Spleen (tissue), 7 donors: ENCODE results near the gene USP33.

Experiments
- POLR2A ChIP-seq, 3 donors: fragments of 450-650 bp; IDR thresholded peaks; one replicate each; pipeline ENCODE4 v1.5.1; 2017; ENCODE audit warnings: antibody characterized with exemption in 3 of 3, mild to moderate bottlenecking in 1 of 3
- TF ChIP-seq, protein P1 (sequence below), 11 experiments: fragments of 200-600 bp in 7 of 11; fragments of 450-650 bp in 4 of 11; sonication (generic) in 4 of 11; IDR thresholded peaks in 8 of 11; conservative IDR thresholded peaks in 3 of 11; 1 replicate in 7 of 11; 2 replicates in 4 of 11; pipeline versions ENCODE4 v1.4.0 to v1.8.0; 2016 to 2021; ENCODE audit warnings: antibody characterized with exemption in 11 of 11, inconsistent platforms in 4 of 11, mild to moderate bottlenecking in 1 of 11
- donor health status: DM: no; HTN: no; CAD: no; lungs with moderate emphysema.
- donor health status: DM: no; HTN: no; CAD: no.
- donor health status: DM: no; HTN: no; CAD: no.

DNA sequence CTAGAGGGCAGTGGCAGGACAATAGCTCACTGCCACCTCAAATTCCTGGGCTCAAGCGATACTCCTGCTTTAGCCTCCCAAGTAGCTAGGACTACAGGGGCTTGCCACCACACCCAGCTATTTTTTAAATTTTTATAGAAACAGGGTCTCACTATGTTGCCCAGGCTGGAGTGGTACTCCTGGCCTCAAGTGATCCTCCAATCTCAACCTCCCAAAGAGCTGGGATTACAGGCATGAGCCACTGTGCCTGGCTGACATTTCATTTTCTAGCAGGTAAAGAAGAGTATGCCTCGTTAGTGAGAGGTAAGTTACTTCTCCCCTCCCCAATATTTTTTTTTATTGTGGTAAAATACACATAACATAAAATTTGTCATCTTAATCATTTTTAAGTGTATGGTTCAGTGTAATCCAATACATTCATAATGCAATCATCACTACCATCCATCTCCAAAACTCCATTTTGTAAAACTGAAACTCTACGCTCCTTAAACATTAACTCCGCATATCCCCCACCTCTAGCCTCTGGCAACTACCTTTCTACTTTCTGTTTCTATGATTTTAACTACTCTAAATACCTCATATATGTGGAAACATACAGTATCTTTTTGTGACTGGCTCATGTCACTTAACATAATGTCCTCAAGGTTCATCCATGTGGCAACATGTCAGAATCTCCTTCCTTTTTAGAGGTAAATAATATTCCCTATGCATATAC, 99.6 kb downstream of the USP33 start:
- TF ChIP-seq, protein P1, sequence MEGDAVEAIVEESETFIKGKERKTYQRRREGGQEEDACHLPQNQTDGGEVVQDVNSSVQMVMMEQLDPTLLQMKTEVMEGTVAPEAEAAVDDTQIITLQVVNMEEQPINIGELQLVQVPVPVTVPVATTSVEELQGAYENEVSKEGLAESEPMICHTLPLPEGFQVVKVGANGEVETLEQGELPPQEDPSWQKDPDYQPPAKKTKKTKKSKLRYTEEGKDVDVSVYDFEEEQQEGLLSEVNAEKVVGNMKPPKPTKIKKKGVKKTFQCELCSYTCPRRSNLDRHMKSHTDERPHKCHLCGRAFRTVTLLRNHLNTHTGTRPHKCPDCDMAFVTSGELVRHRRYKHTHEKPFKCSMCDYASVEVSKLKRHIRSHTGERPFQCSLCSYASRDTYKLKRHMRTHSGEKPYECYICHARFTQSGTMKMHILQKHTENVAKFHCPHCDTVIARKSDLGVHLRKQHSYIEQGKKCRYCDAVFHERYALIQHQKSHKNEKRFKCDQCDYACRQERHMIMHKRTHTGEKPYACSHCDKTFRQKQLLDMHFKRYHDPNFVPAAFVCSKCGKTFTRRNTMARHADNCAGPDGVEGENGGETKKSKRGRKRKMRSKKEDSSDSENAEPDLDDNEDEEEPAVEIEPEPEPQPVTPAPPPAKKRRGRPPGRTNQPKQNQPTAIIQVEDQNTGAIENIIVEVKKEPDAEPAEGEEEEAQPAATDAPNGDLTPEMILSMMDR (IDR thresholded peaks at IDR 0.05 in 8 of 11, conservative IDR thresholded peaks at IDR 0.05 in 3 of 11): no peak
- no peak for TF ChIP-seq POLR2A (IDR thresholded peaks at IDR 0.05)
